Measurements from ENCODE around the gene PGBD4.

PGBD4 gene

DNA sequence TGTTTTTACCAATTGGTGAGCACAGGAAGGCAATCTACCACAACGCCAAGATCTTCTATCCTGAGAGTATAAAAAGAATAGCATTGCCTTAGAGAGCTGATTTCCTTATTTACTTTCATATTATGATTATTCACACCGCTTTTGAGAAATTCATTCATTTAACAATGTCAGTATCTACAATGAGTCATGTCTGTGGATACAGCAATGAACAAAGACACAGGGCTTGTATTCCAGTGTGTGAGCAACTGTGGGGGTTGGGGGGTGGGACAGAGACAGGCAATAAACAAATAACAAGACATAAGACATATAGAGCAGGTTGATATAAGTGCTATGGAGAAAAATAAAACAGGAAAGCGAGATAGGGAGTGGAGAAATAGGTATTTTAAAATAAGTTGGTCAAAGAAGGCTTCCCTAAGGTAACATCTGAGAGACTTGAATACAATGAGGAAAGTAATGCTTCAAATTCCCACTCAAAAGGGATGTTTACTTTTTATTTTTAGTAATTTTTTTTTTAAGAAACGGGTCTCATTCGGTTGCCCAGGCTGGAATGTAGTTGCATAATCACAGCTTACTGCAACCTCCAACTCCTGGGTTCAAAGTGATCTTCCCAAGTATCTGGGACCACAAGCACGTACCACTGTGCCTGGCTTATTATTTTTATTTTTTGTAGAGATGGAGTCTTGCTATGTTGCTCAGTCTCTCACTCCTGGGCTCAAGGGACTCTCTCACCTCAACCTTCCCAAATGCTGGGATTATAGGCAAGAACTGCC, 45.7 kb downstream of the PGBD4 start:
- no peak overlapping the region for H3K4me3 ChIP-seq (ENCODE audit: low read depth, low read length)
- TF ChIP-seq, protein P1, sequence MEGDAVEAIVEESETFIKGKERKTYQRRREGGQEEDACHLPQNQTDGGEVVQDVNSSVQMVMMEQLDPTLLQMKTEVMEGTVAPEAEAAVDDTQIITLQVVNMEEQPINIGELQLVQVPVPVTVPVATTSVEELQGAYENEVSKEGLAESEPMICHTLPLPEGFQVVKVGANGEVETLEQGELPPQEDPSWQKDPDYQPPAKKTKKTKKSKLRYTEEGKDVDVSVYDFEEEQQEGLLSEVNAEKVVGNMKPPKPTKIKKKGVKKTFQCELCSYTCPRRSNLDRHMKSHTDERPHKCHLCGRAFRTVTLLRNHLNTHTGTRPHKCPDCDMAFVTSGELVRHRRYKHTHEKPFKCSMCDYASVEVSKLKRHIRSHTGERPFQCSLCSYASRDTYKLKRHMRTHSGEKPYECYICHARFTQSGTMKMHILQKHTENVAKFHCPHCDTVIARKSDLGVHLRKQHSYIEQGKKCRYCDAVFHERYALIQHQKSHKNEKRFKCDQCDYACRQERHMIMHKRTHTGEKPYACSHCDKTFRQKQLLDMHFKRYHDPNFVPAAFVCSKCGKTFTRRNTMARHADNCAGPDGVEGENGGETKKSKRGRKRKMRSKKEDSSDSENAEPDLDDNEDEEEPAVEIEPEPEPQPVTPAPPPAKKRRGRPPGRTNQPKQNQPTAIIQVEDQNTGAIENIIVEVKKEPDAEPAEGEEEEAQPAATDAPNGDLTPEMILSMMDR (IDR thresholded peaks at IDR 0.05; ENCODE audit: insufficient read depth, low read depth, low read length, missing control alignments): no peak
- no peak for DNase-seq (ENCODE audit: low read depth)

DNA sequence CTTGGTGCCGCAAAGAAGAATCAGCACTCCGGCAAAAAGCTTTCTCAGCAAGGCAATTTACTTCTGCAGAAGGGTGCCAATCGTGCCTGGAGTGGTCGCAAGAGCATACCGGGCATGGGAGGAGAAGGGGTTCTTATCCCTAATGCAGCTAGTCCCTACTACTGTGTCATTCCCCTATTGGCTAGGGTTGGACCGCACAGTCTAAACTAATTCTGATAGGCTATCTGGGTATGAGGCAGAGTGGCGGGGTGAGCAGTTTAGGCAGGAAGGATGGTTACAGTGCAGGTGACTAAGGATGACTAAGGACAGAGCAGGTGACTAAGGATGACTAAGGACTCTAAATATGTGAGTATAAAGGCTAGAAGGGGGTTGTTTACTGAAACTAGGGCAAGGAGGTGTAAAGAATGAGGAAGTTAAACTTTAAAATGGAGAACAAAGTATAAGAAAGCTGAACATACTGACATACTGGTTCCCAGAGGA, 52.9 kb downstream of the PGBD4 start:
- TF ChIP-seq, protein P1 (IDR thresholded peaks at IDR 0.05; ENCODE audit: insufficient read depth, low read depth, low read length, missing control alignments): no peak
- no peak overlapping the region for H3K4me3 ChIP-seq (ENCODE audit: low read depth, low read length)
- DNase-seq (ENCODE audit: low read depth): no peak

DNA sequence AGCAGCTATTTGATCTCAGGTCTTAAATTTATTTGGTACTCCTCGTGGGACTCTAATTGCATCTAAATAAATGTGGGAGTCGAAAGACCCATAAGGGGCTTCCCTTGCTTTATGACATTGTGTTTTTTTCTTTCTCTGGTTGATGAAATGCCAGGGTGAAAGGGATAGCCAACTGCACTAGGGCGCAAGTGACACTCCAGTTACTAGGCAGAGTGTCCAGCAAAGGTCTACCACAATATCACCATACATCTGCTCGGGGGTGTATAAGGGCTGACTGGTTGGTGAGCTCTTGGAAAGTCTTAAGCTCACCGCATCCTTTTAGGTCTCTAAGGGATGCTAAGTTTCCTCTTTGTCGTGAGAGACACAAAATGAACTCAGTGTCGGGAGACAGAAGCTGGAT, 54.0 kb downstream of the PGBD4 start:
- H3K4me3 ChIP-seq (ENCODE audit: low read depth, low read length): no peak overlapping the region
- DNase-seq (ENCODE audit: low read depth): no peak
- TF ChIP-seq, protein P1 (IDR thresholded peaks at IDR 0.05; ENCODE audit: insufficient read depth, low read depth, low read length, missing control alignments): no peak

All from GM12865 (cell line).